CD4-positive, alpha-beta T cell treated with Interleukin-6 at 100 ng/mL for 8 hours (primary cell): ENCODE results near the gene MYL3.

ENCODE experiments used
- DNase-seq: peaks from one replicate; pipeline ENCODE4 v3.0.0-alpha.2; 2020; ENCODE audit warnings: mixed read lengths, low spot score

Gene MYL3

GRCh38 chr3:46865031-46865507 is 1.8 kb upstream of the MYL3 start:
- DNase-seq = no peak

- no peak for DNase-seq
Measured at GRCh38 chr3:46864061-46864881, 1.0 kb upstream of the MYL3 start.

- DNase-seq = no peak
Measured at GRCh38 chr3:46862369-46863025, 747 bp downstream of the MYL3 start.

GRCh38 chr3:46861605-46862368 is 1.5 kb downstream of the MYL3 start:
- DNase-seq = no peak

GRCh38 chr3:46860810-46861604 is 2.2 kb downstream of the MYL3 start:
- DNase-seq = no peak

GRCh38 chr3:46860017-46860809 is 3.0 kb downstream of the MYL3 start:
- no peak for DNase-seq

- DNase-seq = no peak
Measured at GRCh38 chr3:46859001-46859710, 4.1 kb downstream of the MYL3 start.

- no peak for DNase-seq
Measured at GRCh38 chr3:46858456-46858855, 4.8 kb downstream of the MYL3 start.

- no peak for DNase-seq
Measured at GRCh38 chr3:46857485-46858341, 5.5 kb downstream of the MYL3 start.

GRCh38 chr3:46856576-46857471 is 6.4 kb downstream of the MYL3 start:
- DNase-seq = no peak

GRCh38 chr3:46854555-46854991 is 8.7 kb downstream of the MYL3 start:
- no peak for DNase-seq

GRCh38 chr3:46853441-46854415 is 9.5 kb downstream of the MYL3 start:
- no peak for DNase-seq

GRCh38 chr3:46852839-46853355 is 10.3 kb downstream of the MYL3 start:
- DNase-seq = no peak

- DNase-seq = no peak
Measured at GRCh38 chr3:46852334-46852720, 10.9 kb downstream of the MYL3 start.

GRCh38 chr3:46851364-46852333 is 11.6 kb downstream of the MYL3 start:
- no peak for DNase-seq

- no peak for DNase-seq
Measured at GRCh38 chr3:46850468-46850779, 12.8 kb downstream of the MYL3 start.
